Ovary (tissue), 9 donors: ENCODE results near the gene CCDC91. TPM values are rescaled to one million over a fixed set of nuclear protein-coding genes. Genes with fewer than 3 reads are reported as not detected.

Experiments
- DNase-seq, 5 donors: peaks; one replicate each; pipeline ENCODE4 v3.0.0-alpha.2; 2019 to 2020
- H3K27ac ChIP-seq, 2 donors: fragments of 200-600 bp; one replicate each; pipeline versions ENCODE4 v1.5.1 to v1.8.0; 2019 to 2022
- H3K27me3 ChIP-seq: fragments of 200-600 bp; one replicate; pipeline ENCODE4 v1.8.0; 2022
- H3K36me3 ChIP-seq: fragments of 200-600 bp; sonication (generic); one replicate; pipeline ENCODE4 v1.5.1; 2019
- H3K4me1 ChIP-seq: one replicate; pipeline ENCODE4 v1.8.1; 2013; ENCODE audit warnings: mild to moderate bottlenecking, moderate library complexity; ENCODE audit not compliant: insufficient read depth
- H3K4me3 ChIP-seq: fragments of 200-600 bp; sonication (generic); one replicate; pipeline ENCODE4 v1.5.1; 2017
- H3K9me3 ChIP-seq, 2 donors: fragments of 200-600 bp in 1 of 2; sonication (generic) in 1 of 2; one replicate each; pipeline versions ENCODE4 v1.5.1 to v1.8.1; 2013 to 2019; ENCODE audit warnings: mild to moderate bottlenecking in 1 of 2, moderate library complexity in 1 of 2
- CTCF ChIP-seq, 3 donors: fragments of 450-650 bp in 2 of 3; fragments of 200-600 bp in 1 of 3; IDR thresholded peaks; one replicate each; pipeline versions ENCODE4 v1.5.1 to v1.8.0; 2016 to 2022; ENCODE audit warnings: antibody characterized with exemption in 3 of 3, mild to moderate bottlenecking in 1 of 3
- EP300 ChIP-seq: sonication (generic); formaldehyde crosslinking; IDR thresholded peaks from one replicate; pipeline ENCODE4 v1.6.1; 2017; ENCODE audit warnings: antibody characterized with exemption
- POLR2A ChIP-seq: fragments of 450-650 bp; IDR thresholded peaks from one replicate; pipeline ENCODE4 v1.6.1; 2017; ENCODE audit warnings: antibody characterized with exemption, mild to moderate bottlenecking, moderate library complexity
- WGBS, 3 donors: extraction: QIAGEN DNeasy Blood & Tissue Kit in 1 of 3; methylation state at CpG; one replicate each; pipeline versions ENCODE4 v1.1.5 to v1.1.7; 2013 to 2017; 5-methylcytosine and 5-hydroxymethylcytosine counted together
- intact Hi-C, 4 donors: fragments of 100-400 bp; cut with DNase I; formaldehyde crosslinking; loops; one replicate each; pipeline versions ENCODE4 v1.11.0 to v1.15.1; 2022 to 2023
- polyA plus RNA-seq, 2 donors: library from polyadenylated mRNA; stranded (reverse); fragments of 200-250 nt in 1 of 2; fragments of 350-450 nt in 1 of 2; fragmentation: Illumina TruSeq in 1 of 2; extraction: RNeasy Lipid Tissue Mini Kit (QIAGEN cat#74804) in 1 of 2; gene quantifications; one replicate each; pipeline ENCODE4 v1.2.3, GENCODE V29; 2013 to 2014
- total RNA-seq, 7 donors: library from RNA; depleted of rRNA in 2 of 7; stranded (reverse); fragments of >200 nt in 2 of 7; fragmentation: NEBNext Ultra II Directional in 3 of 7; extraction: Animal tissue kit (Norgen Biotek cat#: 25700) in 3 of 7; gene quantifications; one replicate each; pipeline versions ENCODE4 v1.1.0 to v1.2.4, GENCODE V29; 2016 to 2023
- donor health status: DM: no; HTN: no; CAD: no; lungs with moderate emphysema.
- donor health status: DM: no; HTN: no; CAD: no.
- donor health status: Bipolar disorder and iron deficiency.
- donor health status: DM: yes; HTN: yes; CAD: no.
- donor health status: DM: no; HTN: no; CAD: no.
- donor health status: DM: yes; HTN: yes; CAD: no.

Gene CCDC91
- total and polyA plus RNA-seq, 9 donors, result 15.8 to 45.7 (median 36.2) TPM

DNA sequence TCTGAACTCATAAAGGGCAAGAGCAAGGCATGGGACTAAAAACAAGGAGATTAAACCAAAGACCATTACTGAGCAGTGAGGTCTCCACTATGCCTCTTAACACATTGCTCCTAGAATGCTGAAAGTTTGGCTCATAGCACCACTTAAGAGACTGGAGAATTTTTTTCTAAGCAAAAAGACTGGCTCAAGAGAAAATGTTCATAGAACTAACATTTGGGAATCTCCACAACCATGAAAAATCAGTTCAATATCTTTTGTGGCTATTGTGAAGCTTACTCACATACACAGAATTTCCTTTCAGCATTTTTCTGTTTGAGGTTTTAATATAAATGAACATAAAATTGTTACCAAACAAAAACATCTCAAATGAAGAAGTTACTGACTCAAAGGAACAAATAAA, 255.8 kb downstream of the CCDC91 start:
- intact Hi-C loops, result no loop called here
- H3K9me3 ChIP-seq, result no peaks in the 10 kb centered on the region
- DNase-seq, result no peak
- no peak overlapping the region for H3K4me3 ChIP-seq
- H3K27ac ChIP-seq, result no peak overlapping the region
- no peaks in the 10 kb centered on the region for H3K36me3 ChIP-seq
- TF ChIP-seq EP300, result no peak
- TF ChIP-seq CTCF (IDR thresholded peaks at IDR 0.05), result no peak
- TF ChIP-seq POLR2A, result no peak
- H3K4me1 ChIP-seq, result no peaks in the 10 kb centered on the region
- H3K27me3 ChIP-seq, result no peaks in the 10 kb centered on the region

DNA sequence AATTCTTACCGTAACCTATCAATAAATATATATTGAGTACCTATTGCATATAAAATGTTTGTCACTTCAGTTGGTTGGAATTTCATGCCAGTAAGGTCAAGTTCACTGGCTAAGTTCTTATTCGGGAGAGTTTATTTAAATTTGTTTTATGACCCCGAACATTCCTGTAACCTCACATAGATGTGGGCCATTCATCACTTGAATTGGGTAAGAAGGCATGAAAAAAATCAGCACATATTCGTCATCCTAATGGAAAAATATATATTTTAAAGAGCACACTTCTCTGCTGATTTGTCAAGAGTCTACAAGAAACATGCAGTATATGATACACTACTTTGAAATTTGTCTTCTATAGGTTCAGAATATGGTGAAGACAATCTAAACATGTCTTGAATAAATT, 263.4 kb downstream of the CCDC91 start:
- no peaks in the 10 kb centered on the region for H3K36me3 ChIP-seq
- H3K4me3 ChIP-seq, result no peak overlapping the region
- TF ChIP-seq EP300 (no peak), CTCF (IDR thresholded peaks at IDR 0.05) (no peak), POLR2A (no peak)
- no peak for DNase-seq
- no peaks in the 10 kb centered on the region for H3K4me1 ChIP-seq
- H3K9me3 ChIP-seq, result no peaks in the 10 kb centered on the region
- no peaks in the 10 kb centered on the region for H3K27me3 ChIP-seq
- WGBS, 3 donors, result 84 to 91% (median 91%) methylated on average over 4 of the region's 4 CpGs
- intact Hi-C loops, result no loop called here
- no peak overlapping the region for H3K27ac ChIP-seq

DNA sequence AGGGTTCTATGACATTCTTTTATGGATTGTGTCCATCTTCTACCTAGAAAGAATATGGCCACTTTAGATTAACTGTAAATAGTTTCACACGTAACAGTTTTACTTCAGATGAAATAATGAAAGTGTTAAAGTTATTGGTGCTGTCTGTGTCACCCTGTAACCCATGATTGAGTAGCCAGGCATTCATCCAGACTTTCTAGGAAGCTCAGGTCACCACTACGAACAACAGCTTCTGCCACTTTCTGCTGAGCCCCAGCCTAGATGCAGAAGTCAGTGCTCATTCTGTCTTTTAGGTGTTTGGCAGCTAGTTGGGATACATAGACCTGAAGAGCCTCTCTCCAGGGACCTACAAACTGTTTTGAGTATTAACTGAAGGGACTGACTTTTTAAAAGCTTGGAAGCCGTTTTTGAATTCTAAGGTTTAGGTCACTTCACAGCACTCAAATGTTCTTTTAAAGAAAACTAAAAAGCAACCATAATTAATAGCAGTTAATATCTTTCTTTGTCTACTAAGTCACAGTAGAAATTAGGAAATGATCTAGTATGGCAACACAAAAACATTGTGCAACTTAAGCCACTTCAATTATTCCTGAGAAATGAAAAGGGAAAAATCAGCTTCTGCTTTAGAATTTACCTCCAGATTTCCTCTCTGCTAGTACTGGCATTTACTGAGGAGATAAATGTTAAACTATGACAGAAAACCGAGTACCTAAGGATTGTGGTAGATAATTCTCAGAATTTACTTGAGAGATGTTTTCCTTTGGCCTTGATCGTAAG, 266.9 kb downstream of the CCDC91 start:
- Histone ChIP-seq H3K36me3 (no peaks in the 10 kb centered on the region), H3K27me3 (no peaks in the 10 kb centered on the region), H3K27ac (no peak overlapping the region), H3K9me3 (no peaks in the 10 kb centered on the region), H3K4me1 (no peaks in the 10 kb centered on the region), H3K4me3 (no peak overlapping the region)
- TF ChIP-seq EP300 (no peak), POLR2A (no peak), CTCF (IDR thresholded peaks at IDR 0.05) (no peak)
- 69 to 72% (median 70%) methylated on average over 5 of the region's 5 CpGs for WGBS, 3 donors
- DNase-seq, result no peak
- intact Hi-C loops, result no loop called here

DNA sequence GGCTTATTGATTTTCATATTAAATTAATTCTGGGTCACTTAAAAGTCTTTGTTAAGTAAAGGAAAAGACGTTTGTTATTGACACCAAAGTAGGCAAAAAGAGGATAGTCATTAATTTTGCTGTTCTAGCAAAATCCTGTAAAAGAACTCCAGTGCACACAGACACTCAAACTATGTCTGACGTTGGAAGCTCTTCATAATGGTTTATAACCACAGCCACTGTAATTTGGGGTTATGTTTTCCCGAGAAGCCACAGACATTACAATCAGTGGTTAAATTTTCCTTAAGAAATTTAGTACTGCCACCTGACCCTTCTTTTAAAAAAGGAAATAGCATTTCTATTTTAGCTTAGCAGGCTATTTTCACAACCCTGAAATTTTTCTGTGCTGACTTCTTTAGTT, 267.5 kb downstream of the CCDC91 start:
- intact Hi-C loops, result no loop called here
- no peaks in the 10 kb centered on the region for H3K9me3 ChIP-seq
- H3K27me3 ChIP-seq, result no peaks in the 10 kb centered on the region
- no peak overlapping the region for H3K4me3 ChIP-seq
- H3K36me3 ChIP-seq, result no peaks in the 10 kb centered on the region
- WGBS, 3 donors, result 55 to 76% (median 62%) methylated on average over 3 of the region's 3 CpGs
- no peak overlapping the region for H3K27ac ChIP-seq
- no peak for DNase-seq
- H3K4me1 ChIP-seq, result no peaks in the 10 kb centered on the region
- TF ChIP-seq CTCF (IDR thresholded peaks at IDR 0.05) (no peak), POLR2A (no peak), EP300 (no peak)
